DMS53 treated with DMSO at 0.1 percent for 48 hours (cell line): ENCODE data around the gene MDN1.
A peak's percentile ranks its signal among the peaks of the same experiment; 100 is the strongest.

Experiments used
- DNase-seq: peaks from one replicate; lab custom pipeline; 2025; ENCODE audit not compliant: unreplicated experiment; lab: John Stamatoyannopoulos, UW

MDN1 gene

GRCh38 chr6:89611666-89612065 lies 207.9 kb downstream of the MDN1 start:
- DNase-seq: no peak

GRCh38 chr6:89610149-89610642 lies 209.4 kb downstream of the MDN1 start:
- peak; percentile 23 for DNase-seq

GRCh38 chr6:89605861-89606260 lies 213.7 kb downstream of the MDN1 start:
- DNase-seq: no peak

DNA sequence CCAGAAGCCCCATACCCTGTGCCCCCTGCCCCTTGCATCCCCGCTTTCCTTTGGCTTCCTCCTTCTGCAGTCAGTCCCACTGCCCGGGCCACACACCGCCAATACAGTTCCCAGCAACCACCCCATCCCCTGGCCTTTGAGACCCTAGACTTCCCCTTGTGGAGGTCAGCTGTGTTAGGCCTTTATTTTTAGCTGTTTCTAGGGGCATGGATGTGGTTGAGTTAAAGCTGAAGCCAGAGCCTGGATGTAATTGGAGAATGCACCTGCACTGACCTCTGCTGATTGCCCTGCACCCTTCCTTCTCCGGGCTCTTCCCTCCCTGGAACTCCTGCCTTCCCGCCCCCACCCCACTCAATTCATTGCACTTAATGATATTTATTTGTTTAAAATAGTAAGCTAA lies 214.9 kb downstream of the MDN1 start:
- DNase-seq: no peak

GRCh38 chr6:89602166-89602565 lies 217.4 kb downstream of the MDN1 start:
- no peak for DNase-seq

DNA sequence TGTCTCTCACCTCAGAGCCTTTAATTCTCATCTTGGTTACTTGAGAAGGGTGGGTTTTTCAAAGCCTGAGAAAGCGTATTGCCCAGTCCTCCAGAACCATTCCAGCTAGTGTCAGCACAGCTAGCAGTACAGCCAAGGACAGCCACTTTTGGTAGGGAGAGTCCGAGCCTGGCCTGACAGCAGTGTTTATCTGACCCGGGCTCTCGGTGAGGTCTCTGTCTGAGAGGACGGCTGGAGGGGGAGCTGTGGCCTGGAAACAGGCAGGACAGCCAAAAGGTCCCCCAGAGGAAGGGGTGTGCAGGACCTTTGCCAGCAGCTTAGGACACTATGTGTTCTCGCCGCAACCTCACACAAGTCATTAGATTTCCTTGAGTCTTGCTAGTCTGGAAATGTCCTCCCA lies 219.9 kb downstream of the MDN1 start:
- no peak for DNase-seq

DNA sequence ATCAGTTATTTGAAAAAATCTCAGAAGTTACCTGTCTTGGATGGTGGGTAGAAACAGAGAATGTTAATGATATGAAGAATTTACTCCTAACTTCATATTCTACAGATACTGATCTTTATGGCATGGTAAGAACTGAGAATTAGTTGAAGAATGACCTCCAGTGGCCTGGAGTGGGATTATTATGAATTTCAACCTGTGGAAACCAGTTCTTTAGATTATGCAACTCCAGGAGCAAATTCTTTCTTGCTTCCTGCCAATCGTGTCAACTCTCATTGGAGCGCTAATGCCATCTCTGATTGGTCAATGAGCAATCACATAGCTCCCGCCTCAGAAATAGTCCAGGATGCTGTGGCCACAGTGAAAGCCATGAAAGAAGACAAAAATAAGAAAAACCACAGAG lies 221.6 kb downstream of the MDN1 start:
- peak; percentile 41 for DNase-seq

DNA sequence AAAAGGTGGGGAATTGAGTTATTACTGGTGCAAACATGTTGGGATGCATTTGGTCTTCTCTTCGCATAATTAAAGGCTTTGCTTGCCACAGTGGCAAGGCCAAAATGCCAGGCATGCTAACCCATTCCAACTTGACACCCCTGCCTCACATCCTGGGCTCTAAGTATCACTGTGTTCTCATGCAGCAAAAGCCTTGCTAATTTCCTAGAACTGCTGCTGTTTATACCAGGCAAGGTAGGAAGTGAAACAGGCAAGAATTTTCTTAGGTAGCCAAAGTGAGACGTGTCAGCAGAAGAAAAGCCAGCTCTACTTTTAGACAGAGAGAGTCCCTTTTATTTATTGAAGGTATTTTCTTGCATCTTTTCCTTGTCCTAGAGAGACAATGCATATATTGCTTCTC lies 222.2 kb downstream of the MDN1 start:
- DNase-seq: no peak

GRCh38 chr6:89596484-89596883 lies 223.1 kb downstream of the MDN1 start:
- no peak for DNase-seq

GRCh38 chr6:89596056-89596455 lies 223.5 kb downstream of the MDN1 start:
- no peak for DNase-seq
